ENCODE measurements around the gene RBM10. TPM values are rescaled to one million over a fixed set of nuclear protein-coding genes. Genes with fewer than 3 reads are reported as not detected.

The RBM10 gene
- polyA plus RNA-seq, 1 donor = 46.4 TPM

- no peak for DNase-seq
These were observed 89.6 kb downstream of the RBM10 start for GRCh38 chrX:47234583-47234982.

- no peak for DNase-seq
These were observed 90.7 kb downstream of the RBM10 start for GRCh38 chrX:47235691-47236103.

Other genes with a start within 250 kb of the RBM10 start
- 30.1 TPM for gene JADE3, start 232.8 kb upstream of the RBM10 start, polyA plus RNA-seq (ENCODE audit: insufficient read length)
- 42.7 TPM for gene RGN, start 66.8 kb upstream of the RBM10 start, polyA plus RNA-seq (ENCODE audit: insufficient read length)
- gene NDUFB11, start 519 bp upstream of the RBM10 start, polyA plus RNA-seq (ENCODE audit: insufficient read length) = 80.5 TPM
- 266 TPM for gene UBA1, start 48.6 kb downstream of the RBM10 start, polyA plus RNA-seq (ENCODE audit: insufficient read length)
- gene CDK16, start 73.5 kb downstream of the RBM10 start, polyA plus RNA-seq (ENCODE audit: insufficient read length) = 113 TPM
- 170 TPM for gene USP11, start 87.8 kb downstream of the RBM10 start, polyA plus RNA-seq (ENCODE audit: insufficient read length)
- 1.6 TPM for gene ZNF157, start 225.4 kb downstream of the RBM10 start, polyA plus RNA-seq (ENCODE audit: insufficient read length)

All from left kidney (tissue), 2 donors.